CD4-positive, CD25-positive, alpha-beta regulatory T cell (primary cell): ENCODE measurements around the gene HOXB2. TPM values are rescaled to one million over a fixed set of nuclear protein-coding genes. Genes with fewer than 3 reads are reported as not detected.
A peak's percentile ranks its signal among the peaks of the same experiment; 100 is the strongest.

Source experiments
- ATAC-seq, 2 donors: fragments of 150-1000 bp; cut with Tn5 transposase; one replicate each; pipeline ENCODE4 v1.10.0; 2021; ENCODE audit warnings: low read depth in 2 of 2, moderate number of reproducible peaks in 2 of 2, moderate library complexity in 1 of 2
- DNase-seq, 3 donors: peaks; one replicate each; pipeline versions ENCODE4 v3.0.0 to v3.0.0-alpha.2; 2012 to 2022; ENCODE audit warnings: mixed read lengths in 1 of 3
- H3K27ac ChIP-seq: one replicate; pipeline ENCODE4 v1.7.0; 2013; ENCODE audit warnings: mild to moderate bottlenecking, low read length; ENCODE audit not compliant: insufficient read depth, poor library complexity, severe bottlenecking
- H3K27me3 ChIP-seq: one replicate; pipeline ENCODE4 v1.7.0; 2013; ENCODE audit warnings: low read length; ENCODE audit not compliant: control insufficient read depth, insufficient read depth
- H3K36me3 ChIP-seq: one replicate; pipeline ENCODE4 v1.7.0; 2013; ENCODE audit warnings: mild to moderate bottlenecking, low read length, moderate library complexity; ENCODE audit not compliant: control insufficient read depth, insufficient read depth
- H3K4me1 ChIP-seq: 2 replicates; pipeline ENCODE4 v1.7.0; 2013; ENCODE audit warnings: mild to moderate bottlenecking, low read length; ENCODE audit not compliant: insufficient read depth, control insufficient read depth, poor library complexity, severe bottlenecking
- H3K4me3 ChIP-seq: one replicate; pipeline ENCODE4 v1.7.0; 2013; ENCODE audit warnings: low read depth, mild to moderate bottlenecking, low read length, moderate library complexity
- H3K9me3 ChIP-seq, 2 experiments: 1 replicate in 1 of 2; 2 replicates in 1 of 2; pipeline ENCODE4 v1.7.0; 2013; ENCODE audit warnings: low read length in 2 of 2, mild to moderate bottlenecking in 1 of 2, moderate library complexity in 1 of 2; ENCODE audit not compliant: control insufficient read depth in 2 of 2
- H3K27ac Mint-ChIP-seq, 3 donors: one replicate each; pipeline ENCODE4 v1.8.0; 2020 to 2022; ENCODE audit warnings: mild to moderate bottlenecking in 3 of 3, mixed read lengths in 3 of 3, moderate library complexity in 2 of 3
- H3K27me3 Mint-ChIP-seq: one replicate; pipeline ENCODE4 v1.8.0; 2022; ENCODE audit warnings: mild to moderate bottlenecking, mixed read lengths
- H3K36me3 Mint-ChIP-seq: one replicate; pipeline ENCODE4 v1.8.0; 2020; ENCODE audit warnings: mixed read lengths
- H3K4me1 Mint-ChIP-seq, 4 donors: one replicate each; pipeline ENCODE4 v1.8.0; 2020 to 2022; ENCODE audit warnings: mixed read lengths in 4 of 4, mild to moderate bottlenecking in 1 of 4
- H3K4me3 Mint-ChIP-seq, 4 donors: one replicate each; pipeline ENCODE4 v1.8.0; 2020 to 2022; ENCODE audit warnings: mild to moderate bottlenecking in 4 of 4, mixed read lengths in 4 of 4, moderate library complexity in 3 of 4
- H3K9me3 Mint-ChIP-seq, 7 donors: one replicate each; pipeline ENCODE4 v1.8.0; 2020 to 2022; ENCODE audit warnings: mixed read lengths in 7 of 7, mild to moderate bottlenecking in 3 of 7, moderate library complexity in 2 of 7
- polyA plus RNA-seq, 4 donors: library from polyadenylated mRNA; unstranded; fragments of 300-500 nt; fragmentation: Illumina TruSeq; gene quantifications; one replicate each; pipeline ENCODE4 v1.2.3, GENCODE V29; 2021
- total RNA-seq: library from RNA; stranded (reverse); gene quantifications from one replicate; pipeline ENCODE4 v1.2.3, GENCODE V29; 2022

Gene HOXB2
- total and polyA plus RNA-seq, 5 donors from 2014 or later = 19.1 to 42.4 (median 31.1) TPM

GRCh38 chr17:48527547-48527932, 17.4 kb downstream of the HOXB2 start:
- H3K27ac Mint-ChIP-seq = no peak overlapping the region
- DNase-seq = no peak
- no peaks in the 10 kb centered on the region for H3K36me3 Mint-ChIP-seq
- H3K4me3 Mint-ChIP-seq = peak overlapping the region in 2 of 4 donors; percentile 7 to 22
- ATAC-seq = no peak
- peaks cover 8% of the 10 kb centered on the region for H3K4me1 ChIP-seq
- no peaks in the 10 kb centered on the region for H3K9me3 ChIP-seq
- peaks cover 0 to 15% (median 5%) of the 10 kb centered on the region in 4 donors for H3K4me1 Mint-ChIP-seq
- H3K4me3 ChIP-seq = no peak overlapping the region
- H3K27me3 Mint-ChIP-seq = peaks cover 58% of the 10 kb centered on the region
- no peak overlapping the region for H3K27ac ChIP-seq
- no peaks in the 10 kb centered on the region for H3K9me3 Mint-ChIP-seq
- H3K36me3 ChIP-seq = no peaks in the 10 kb centered on the region
- H3K27me3 ChIP-seq = peaks cover 21% of the 10 kb centered on the region

GRCh38 chr17:48526608-48527546, 18.0 kb downstream of the HOXB2 start:
- H3K27ac ChIP-seq = no peak overlapping the region
- H3K9me3 ChIP-seq = no peaks in the 10 kb centered on the region
- no peaks in the 10 kb centered on the region for H3K36me3 Mint-ChIP-seq
- H3K27me3 ChIP-seq = peaks cover 21% of the 10 kb centered on the region
- peaks cover 8% of the 10 kb centered on the region for H3K4me1 ChIP-seq
- H3K27ac Mint-ChIP-seq = no peak overlapping the region
- no peak overlapping the region for H3K4me3 ChIP-seq
- ATAC-seq (no peak), DNase-seq (no peak)
- no peaks in the 10 kb centered on the region for H3K9me3 Mint-ChIP-seq
- H3K36me3 ChIP-seq = no peaks in the 10 kb centered on the region
- H3K27me3 Mint-ChIP-seq = peaks cover 63% of the 10 kb centered on the region
- H3K4me3 Mint-ChIP-seq = peak overlapping the region in 1 of 4 donors; percentile 23
- H3K4me1 Mint-ChIP-seq = peaks cover 0 to 15% (median 5%) of the 10 kb centered on the region in 4 donors

GRCh38 chr17:48523010-48523409, 21.9 kb downstream of the HOXB2 start:
- Histone ChIP-seq H3K4me3 (no peak overlapping the region), H3K9me3 (no peaks in the 10 kb centered on the region), H3K4me1 (peaks cover 8% of the 10 kb centered on the region), H3K27me3 (peaks cover 26% of the 10 kb centered on the region), H3K27ac (no peak overlapping the region), H3K36me3 (no peaks in the 10 kb centered on the region)
- H3K9me3 Mint-ChIP-seq = no peaks in the 10 kb centered on the region
- no peak for DNase-seq
- H3K36me3 Mint-ChIP-seq = no peaks in the 10 kb centered on the region
- ATAC-seq = no peak
- no peak overlapping the region for H3K27ac Mint-ChIP-seq
- peaks cover 67% of the 10 kb centered on the region for H3K27me3 Mint-ChIP-seq
- no peak overlapping the region for H3K4me3 Mint-ChIP-seq
- H3K4me1 Mint-ChIP-seq = peaks cover 0 to 18% (median 7%) of the 10 kb centered on the region in 4 donors

DNA sequence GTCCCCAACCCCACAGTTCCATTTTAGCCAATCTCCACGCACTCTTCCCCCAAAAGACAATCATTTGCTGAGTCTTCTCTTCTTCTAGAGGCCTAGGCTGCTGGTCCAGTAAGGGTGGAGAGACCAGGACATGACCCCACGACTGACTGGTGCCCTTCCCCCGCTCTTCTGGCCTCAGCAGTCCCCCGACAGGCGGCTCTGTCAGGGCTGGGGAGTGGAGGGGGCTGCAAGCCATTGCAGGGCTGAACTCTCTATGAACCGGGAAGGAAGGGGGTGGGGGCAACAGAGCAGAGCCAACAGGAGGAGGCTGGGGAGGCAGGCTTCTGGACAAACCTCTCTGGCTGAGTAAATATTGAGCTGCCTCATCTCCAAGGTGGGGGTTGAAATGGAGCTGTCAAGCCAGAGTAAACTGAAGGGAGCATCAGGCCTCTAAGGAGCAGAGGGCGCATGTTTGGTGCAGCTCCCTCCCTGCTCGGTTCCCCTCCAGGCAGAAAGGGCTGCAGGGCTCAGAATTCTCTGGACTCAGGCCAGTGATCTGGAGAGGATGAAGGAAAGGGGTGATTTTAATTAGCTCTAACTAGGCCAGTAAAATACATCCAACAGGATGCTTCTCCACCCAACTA, 22.8 kb downstream of the HOXB2 start:
- ATAC-seq = no peak
- no peaks in the 10 kb centered on the region for H3K36me3 Mint-ChIP-seq

DNA sequence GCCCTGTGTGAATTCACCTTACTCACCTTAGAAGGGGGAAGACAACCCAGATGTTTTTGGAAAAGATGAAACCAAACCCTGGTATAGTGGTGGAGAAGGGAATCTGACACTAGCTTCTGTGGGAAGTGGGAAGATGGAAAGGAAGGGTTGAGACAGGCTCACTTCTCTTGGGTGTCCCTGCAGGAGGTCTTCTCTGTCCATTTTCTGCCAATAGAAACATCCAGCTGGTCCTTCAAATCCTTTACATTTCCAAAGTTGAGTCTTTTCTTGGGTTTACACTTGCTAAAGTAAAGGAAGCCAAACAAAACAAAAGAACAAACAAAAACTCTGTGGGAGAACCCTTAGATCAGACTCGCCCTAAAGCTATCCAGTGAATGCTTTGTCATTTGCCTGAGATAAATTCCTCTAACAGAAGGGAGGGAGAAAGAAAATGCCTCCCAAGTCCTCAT, 24.3 kb downstream of the HOXB2 start:
- H3K27ac Mint-ChIP-seq = peak overlapping the region in 1 of 3 donors; percentile 14
- H3K4me1 ChIP-seq = no peaks in the 10 kb centered on the region
- no peaks in the 10 kb centered on the region for H3K36me3 ChIP-seq
- peaks cover 0 to 1% (median 0%) of the 10 kb centered on the region in 7 donors for H3K9me3 Mint-ChIP-seq
- H3K36me3 Mint-ChIP-seq = no peaks in the 10 kb centered on the region
- no peak overlapping the region for H3K27ac ChIP-seq
- no peaks in the 10 kb centered on the region for H3K9me3 ChIP-seq
- H3K4me3 ChIP-seq = no peak overlapping the region
- H3K27me3 Mint-ChIP-seq = peaks cover 59% of the 10 kb centered on the region
- ATAC-seq = no peak
- H3K4me3 Mint-ChIP-seq = no peak overlapping the region
- no peak for DNase-seq
- H3K4me1 Mint-ChIP-seq = peaks cover 0 to 11% (median 2%) of the 10 kb centered on the region in 4 donors
- peaks cover 19% of the 10 kb centered on the region for H3K27me3 ChIP-seq

More for the DNA sequence above, 22.8 kb downstream of the HOXB2 start:
- H3K27me3 Mint-ChIP-seq = peaks cover 64% of the 10 kb centered on the region
- H3K4me1 ChIP-seq = peaks cover 6% of the 10 kb centered on the region
- H3K9me3 Mint-ChIP-seq = peaks cover 0 to 1% (median 0%) of the 10 kb centered on the region in 7 donors
- no peak overlapping the region for H3K27ac Mint-ChIP-seq
- peaks cover 0 to 17% (median 10%) of the 10 kb centered on the region in 4 donors for H3K4me1 Mint-ChIP-seq
- DNase-seq = no peak
- H3K36me3 ChIP-seq = no peaks in the 10 kb centered on the region
- H3K4me3 Mint-ChIP-seq = no peak overlapping the region
- H3K27ac ChIP-seq = no peak overlapping the region
- no peak overlapping the region for H3K4me3 ChIP-seq
- H3K9me3 ChIP-seq = no peaks in the 10 kb centered on the region
- H3K27me3 ChIP-seq = peaks cover 26% of the 10 kb centered on the region

DNA sequence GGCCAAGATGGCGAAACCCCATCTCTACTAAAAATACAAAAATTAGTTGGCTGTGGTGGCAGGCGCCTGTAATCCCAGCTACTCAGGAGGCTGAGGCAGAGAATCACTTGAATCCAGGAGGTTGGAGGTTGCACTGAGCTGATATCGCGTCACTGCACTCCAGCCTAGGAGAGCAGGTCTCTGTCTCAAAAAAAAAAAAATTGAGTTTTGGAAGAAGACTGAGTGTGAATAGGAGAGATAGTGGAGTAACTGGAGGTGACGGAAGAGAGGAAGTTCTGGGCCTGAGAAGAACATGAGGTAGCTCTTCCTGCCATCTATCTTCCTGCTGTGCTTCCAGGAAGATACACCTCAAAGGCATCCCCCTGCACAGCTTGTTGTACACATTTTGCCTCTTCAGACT, 25.5 kb downstream of the HOXB2 start:
- ATAC-seq = no peak
- H3K4me1 ChIP-seq = peaks cover 2% of the 10 kb centered on the region
- peaks cover 0 to 1% (median 0%) of the 10 kb centered on the region in 7 donors for H3K9me3 Mint-ChIP-seq
- peaks cover 18% of the 10 kb centered on the region for H3K27me3 ChIP-seq
- no peaks in the 10 kb centered on the region for H3K9me3 ChIP-seq
- peaks cover 0 to 21% (median 2%) of the 10 kb centered on the region in 4 donors for H3K4me1 Mint-ChIP-seq
- H3K4me3 ChIP-seq = no peak overlapping the region
- H3K27ac Mint-ChIP-seq = no peak overlapping the region
- peaks cover 56% of the 10 kb centered on the region for H3K27me3 Mint-ChIP-seq
- DNase-seq = peak in 1 of 3 donors; percentile 20
- no peak overlapping the region for H3K27ac ChIP-seq
- H3K36me3 ChIP-seq = no peaks in the 10 kb centered on the region
- no peak overlapping the region for H3K4me3 Mint-ChIP-seq
- no peaks in the 10 kb centered on the region for H3K36me3 Mint-ChIP-seq

- Histone ChIP-seq H3K4me3 (no peak overlapping the region), H3K27me3 (peaks cover 13% of the 10 kb centered on the region), H3K27ac (no peak overlapping the region), H3K9me3 (no peaks in the 10 kb centered on the region), H3K36me3 (no peaks in the 10 kb centered on the region), H3K4me1 (peaks cover 20% of the 10 kb centered on the region)
- Mint-ChIP-seq H3K27ac (peak overlapping the region in 1 of 3 donors; percentile 6), H3K4me3 (no peak overlapping the region), H3K27me3 (peaks cover 46% of the 10 kb centered on the region), H3K4me1 (peaks cover 4 to 35% (median 12%) of the 10 kb centered on the region in 4 donors), H3K36me3 (no peaks in the 10 kb centered on the region), H3K9me3 (peaks cover 0 to 1% (median 0%) of the 10 kb centered on the region in 7 donors)
- DNase-seq (no peak), ATAC-seq (no peak)
These were observed 27.4 kb downstream of the HOXB2 start for GRCh38 chr17:48517478-48517877.
